GM12878 (cell line): Measurements from ENCODE around the gene NHSL1. TPM values are rescaled to one million over a fixed set of nuclear protein-coding genes. Genes with fewer than 3 reads are reported as not detected.

Experiments used
- ATAC-seq: fragments of 200-7000 bp; cut with Tn5 transposase; 3 replicates; pipeline ENCODE4 v1.9.1; 2020; ENCODE audit warnings: mild to moderate bottlenecking, moderate library complexity
- BruUV-seq: library from RNA; stranded (reverse); fragments of 400-500 nt; replicated peaks from 2 replicates; lab custom pipeline; 2021; lab: Mats Ljungman, UMichigan
- CTCF ChIA-PET: fragments of 300-600 bp; sonication (Branson Sonifier 250); formaldehyde crosslinking; extraction: SDS; loops from one replicate; lab custom pipeline; 2021; ENCODE audit warnings: inconsistent platforms; lab: Yijun Ruan, JAX
- POLR2A ChIA-PET: fragments of 350-600 bp; formaldehyde crosslinking; extraction: SDS; loops from one replicate; lab custom pipeline; 2021; ENCODE audit warnings: inconsistent platforms; lab: Charles Lee
- RAD21 ChIA-PET: fragments of 300-600 bp; sonication (Branson Sonifier 250); formaldehyde crosslinking; loops from one replicate; lab custom pipeline; 2023; ENCODE audit warnings: antibody characterized with exemption; ENCODE audit not compliant: unreplicated experiment; lab: Charles Lee
- SMC1A ChIA-PET: fragments of 300-600 bp; sonication (Branson Sonifier 250); formaldehyde crosslinking; loops from one replicate; lab custom pipeline; 2023; ENCODE audit not compliant: unreplicated experiment, uncharacterized antibody; lab: Charles Lee
- DNase-seq: peaks from one replicate; pipeline ENCODE4 v3.0.0-alpha.2; 2011; ENCODE audit warnings: low read depth, low spot score
- FAIRE-seq: peaks from 3 replicates; lab custom pipeline; 2011; peaks lifted over from hg19 to GRCh38; lab: Jason Lieb, UNC
- H2AFZ ChIP-seq: 2 replicates; pipeline ENCODE4 v1.6.0; 2011; ENCODE audit warnings: low read depth, low read length, control low read depth; ENCODE audit not compliant: control insufficient read depth
- H3K27ac ChIP-seq: 2 replicates; pipeline ENCODE4 v1.5.1; 2011; ENCODE audit warnings: control low read depth; ENCODE audit not compliant: control insufficient read depth, insufficient read depth
- H3K27me3 ChIP-seq, 2 experiments: replicated peaks in 1 of 2; 2 replicates each; pipeline versions ENCODE4 v1.6.0 to v1.6.1; 2011; ENCODE audit warnings: low read length in 1 of 2; ENCODE audit not compliant: control insufficient read depth in 2 of 2, insufficient read depth in 2 of 2
- H3K36me3 ChIP-seq, 2 experiments: 2 replicates each; pipeline ENCODE4 v1.5.1; 2011; ENCODE audit warnings: low read length in 1 of 2; ENCODE audit not compliant: control insufficient read depth in 2 of 2, insufficient read depth in 2 of 2
- H3K4me1 ChIP-seq: 2 replicates; pipeline ENCODE4 v1.6.1; 2011; ENCODE audit warnings: mild to moderate bottlenecking, low read length, moderate library complexity, mixed read lengths; ENCODE audit not compliant: control insufficient read depth, insufficient read depth
- H3K4me2 ChIP-seq: 2 replicates; pipeline ENCODE4 v1.6.0; 2011; ENCODE audit warnings: control low read depth; ENCODE audit not compliant: control insufficient read depth, insufficient read depth
- H3K4me3 ChIP-seq: fragments of 200-600 bp; sonication (generic); 2 replicates; pipeline ENCODE4 v1.5.1; 2016
- H3K79me2 ChIP-seq: 2 replicates; pipeline ENCODE4 v1.6.0; 2011; ENCODE audit warnings: low read length; ENCODE audit not compliant: control insufficient read depth, insufficient read depth
- H3K9ac ChIP-seq: 2 replicates; pipeline ENCODE4 v1.8.0; 2011; ENCODE audit warnings: low read length, control low read depth, mixed read lengths; ENCODE audit not compliant: control insufficient read depth, insufficient read depth
- H3K9me3 ChIP-seq: replicated peaks from 3 replicates; pipeline ENCODE4 v1.5.1; 2011; ENCODE audit warnings: mild to moderate bottlenecking, low read length; ENCODE audit not compliant: control insufficient read depth, insufficient read depth
- H4K20me1 ChIP-seq: 2 replicates; pipeline ENCODE4 v1.6.0; 2011; ENCODE audit not compliant: control insufficient read depth, insufficient read depth
- ATF3 ChIP-seq: IDR thresholded peaks from 2 replicates; pipeline ENCODE4 v1.6.1; 2011; ENCODE audit warnings: low read depth, mild to moderate bottlenecking, low read length, moderate library complexity, borderline replicate concordance; ENCODE audit errors: extremely low read depth
- CHD1 ChIP-seq: IDR thresholded peaks from 2 replicates; pipeline ENCODE4 v1.6.1; 2012; ENCODE audit warnings: low read depth, low read length, improper control_type of control experiment
- CREM ChIP-seq: IDR thresholded peaks from 2 replicates; pipeline ENCODE4 v1.6.1; 2014; ENCODE audit warnings: antibody characterized with exemption, low read depth
- ETV6 ChIP-seq, 2 experiments: fragments of 450-650 bp in 1 of 2; IDR thresholded peaks in 1 of 2; conservative IDR thresholded peaks in 1 of 2; 2 replicates each; pipeline ENCODE4 v1.6.1; 2014; ENCODE audit warnings: antibody characterized with exemption in 1 of 2, borderline replicate concordance in 1 of 2, low read depth in 1 of 2, mild to moderate bottlenecking in 1 of 2, moderate library complexity in 1 of 2
- MEF2B ChIP-seq: fragments of 450-650 bp; IDR thresholded peaks from 2 replicates; pipeline ENCODE4 v1.6.1; 2018; ENCODE audit warnings: mild to moderate bottlenecking, moderate library complexity; ENCODE audit not compliant: partially characterized antibody, poor library complexity, severe bottlenecking
- MYC ChIP-seq: IDR thresholded peaks from 2 replicates; pipeline ENCODE4 v1.6.1; 2011; ENCODE audit warnings: mild to moderate bottlenecking, low read length, moderate library complexity, inconsistent platforms; ENCODE audit not compliant: insufficient read depth, insufficient replicate concordance, insufficient read length, severe bottlenecking
- PAX8 ChIP-seq: fragments of 450-650 bp; IDR thresholded peaks from 2 replicates; pipeline ENCODE4 v1.6.1; 2017; ENCODE audit warnings: mild to moderate bottlenecking, moderate library complexity
- POLR2AphosphoS2 ChIP-seq: IDR thresholded peaks from 2 replicates; pipeline ENCODE4 v1.6.1; 2011; ENCODE audit warnings: low read depth, mild to moderate bottlenecking, low read length, improper control_type of control experiment, moderate library complexity
- POU2F2 ChIP-seq: IDR thresholded peaks from 3 replicates; pipeline ENCODE4 v1.6.1; 2011; ENCODE audit warnings: low read depth, mild to moderate bottlenecking, low read length, borderline replicate concordance
- RAD51 ChIP-seq: fragments of 450-650 bp; IDR thresholded peaks from 2 replicates; pipeline ENCODE4 v1.6.1; 2016; ENCODE audit warnings: moderate library complexity, mild to moderate bottlenecking, inconsistent platforms
- RELB ChIP-seq: fragments of 450-650 bp; IDR thresholded peaks from 2 replicates; pipeline ENCODE4 v1.6.1; 2017; ENCODE audit warnings: low read depth, mild to moderate bottlenecking, moderate library complexity
- SREBF2 ChIP-seq: IDR thresholded peaks from 2 replicates; pipeline ENCODE4 v1.6.1; 2012; ENCODE audit warnings: mild to moderate bottlenecking, low read length
- YY1 ChIP-seq: IDR thresholded peaks from 2 replicates; pipeline ENCODE4 v1.6.1; 2011; ENCODE audit warnings: low read depth, mild to moderate bottlenecking, low read length
- ZNF207 ChIP-seq: fragments of 450-650 bp; IDR thresholded peaks from 2 replicates; pipeline ENCODE4 v1.6.1; 2014; ENCODE audit warnings: antibody characterized with exemption, mild to moderate bottlenecking, borderline replicate concordance
- ZNF687 ChIP-seq: fragments of 450-650 bp; IDR thresholded peaks from 2 replicates; pipeline ENCODE4 v1.6.1; 2017; ENCODE audit warnings: mild to moderate bottlenecking, moderate library complexity
- WGBS: methylation state at CpG from one replicate; pipeline ENCODE4 v1.1.6; 2016; ENCODE audit warnings: low lambda C conversion rate; ENCODE audit not compliant: insufficient replicate concordance, insufficient coverage; ENCODE audit errors: missing lambda C conversion rate; 5-methylcytosine and 5-hydroxymethylcytosine counted together
- in situ Hi-C: fragments of 300-500 bp; cut with MboI; formaldehyde crosslinking; loops from 9 replicates; pipeline ENCODE4 v1.14.3; 2018; ENCODE audit warnings: mixed read lengths
- intact Hi-C: fragments of 100-400 bp; cut with micrococcal nuclease; formaldehyde crosslinking; loops from one replicate; pipeline ENCODE4 v1.14.2; 2022; ENCODE audit not compliant: unreplicated experiment
- polyA plus RNA-seq, 11 experiments: library from polyadenylated mRNA; depleted of rRNA in 4 of 11; unstranded in 6 of 11; stranded (reverse) in 5 of 11; fragments of >200 nt; fragmentation: Nextera tagmentation in 4 of 11; fragmentation: Illumina TruSeq in 1 of 11; extraction: Ambion mirVana in 4 of 11; extraction: Trizol in 1 of 11; gene quantifications; 1 replicate in 1 of 11; 2 replicates in 10 of 11; pipeline versions ENCODE4 v1.2.1 to v1.2.3, GENCODE V29; 2011 to 2016; ENCODE audit warnings: inconsistent platforms in 2 of 11, missing spikeins in 2 of 11, low read depth in 1 of 11
- total RNA-seq, 4 experiments: library from RNA; depleted of rRNA in 3 of 4; stranded (reverse); fragments of >200 nt in 3 of 4; fragmentation: Illumina TruSeq in 1 of 4; extraction: Trizol in 1 of 4; gene quantifications; 2 replicates each; pipeline versions ENCODE4 v1.2.1 to v1.2.3, GENCODE V29; 2013 to 2021

NHSL1 gene
- total and polyA plus RNA-seq, 10 of the 15 experiments (the other 5 are each of a cell fraction or from before 2014, with no cell fraction given) = 0.26 to 14.1 (median 0.90) TPM

- TF ChIP-seq YY1 (no peak), SREBF2 (no peak), PAX8 (no peak), MEF2B (no peak), ZNF207 (no peak), ZNF687 (no peak)
These were observed 84.2 kb downstream of the NHSL1 start (continued) for GRCh38 chr6:138415125-138415524.

GRCh38 chr6:138410972-138411880 is 88.1 kb downstream of the NHSL1 start:
- H2AFZ ChIP-seq = no peak overlapping the region
- FAIRE-seq (no peak), DNase-seq (no peak), ATAC-seq (peak; percentile 78)
- intact Hi-C loops = no loop called here
- ChIA-PET POLR2A (interaction anchor here (0.6 kb wide), 2 partner anchors 239 to 1723 kb away, joined by 3 read pairs; no protein-coding TSS in a partner anchor), RAD21 (no interaction called here), CTCF (interaction anchor here (0.7 kb wide), 1 partner anchor 98 kb away, joined by 3 read pairs; no protein-coding TSS in a partner anchor), SMC1A (interaction anchor here (0.7 kb wide), 1 partner anchor 136 kb away, joined by 3 read pairs; no protein-coding TSS in a partner anchor)
- 84% methylated on average over 6 of the region's 6 CpGs for WGBS
- H3K4me2 ChIP-seq = no peak overlapping the region
- H3K9me3 ChIP-seq = no peaks in the 10 kb centered on the region
- H3K79me2 ChIP-seq = no peaks in the 10 kb centered on the region
- H3K4me1 ChIP-seq = peaks cover 6% of the 10 kb centered on the region; the same call in 1 of the 2 replicates
- no TSS peak for BruUV-seq
- no peak overlapping the region for H3K9ac ChIP-seq
- H3K27ac ChIP-seq = no peak overlapping the region
- no peaks in the 10 kb centered on the region for H4K20me1 ChIP-seq
- in situ Hi-C loops = no loop called here
- no peak overlapping the region for H3K4me3 ChIP-seq
- H3K27me3 ChIP-seq = no peaks in the 10 kb centered on the region
- peaks cover 1 to 5% of the 10 kb centered on the region in 2 experiments; a peak in 3 of 4 replicates for H3K36me3 ChIP-seq
- TF ChIP-seq CREM (peak; percentile 64; the same call in 1 of the 2 replicates), CHD1 (no peak), ATF3 (no peak), RAD51 (no peak), ETV6 (conservative IDR thresholded peaks at IDR 0.05 in 1 of 2, IDR thresholded peaks at IDR 0.05 in 1 of 2; ENCODE audit: borderline replicate concordance in 1 of 2, low read depth in 1 of 2) (peak in 1 of 2 experiments; percentile 62; a peak in 1 of 4 replicates), RELB (no peak), MYC (no peak), POLR2AphosphoS2 (no peak), POU2F2 (0 out of 3 replicates have a peak, but pooled peaks have one; percentile 14)
